Colonic mucosa (tissue), 4 donors: Measurements from ENCODE around the gene SCAF8. TPM values are rescaled to one million over a fixed set of nuclear protein-coding genes. Genes with fewer than 3 reads are reported as not detected.

Source experiments
- DNase-seq: peaks from one replicate; pipeline ENCODE4 v3.0.0-alpha.2; 2020
- H3K27ac ChIP-seq: fragments of 200-600 bp; one replicate; pipeline ENCODE4 v1.8.0; 2021
- H3K27me3 ChIP-seq: fragments of 200-600 bp; one replicate; pipeline ENCODE4 v1.8.0; 2021
- H3K36me3 ChIP-seq: fragments of 200-600 bp; one replicate; pipeline ENCODE4 v1.8.0; 2021
- H3K4me1 ChIP-seq: fragments of 200-600 bp; one replicate; pipeline ENCODE4 v1.8.0; 2021; ENCODE audit warnings: mild to moderate bottlenecking
- H3K4me3 ChIP-seq: fragments of 200-600 bp; one replicate; pipeline ENCODE4 v1.8.0; 2021
- H3K9ac ChIP-seq, 2 donors: one replicate each; pipeline ENCODE4 v1.7.0; 2013; ENCODE audit warnings: control low read depth in 2 of 2, low read depth in 2 of 2, low read length in 2 of 2
- H3K9me3 ChIP-seq: fragments of 200-600 bp; one replicate; pipeline ENCODE4 v1.8.0; 2021
- intact Hi-C: fragments of 100-400 bp; cut with DNase I; formaldehyde crosslinking; loops from one replicate; pipeline ENCODE4 v1.14.1; 2022
- microRNA-seq: library from miRNA; unstranded; fragments of <30 nt; microRNA quantifications from one replicate; pipeline ENCODE4, GENCODE V29; 2019
- total RNA-seq, 2 donors: library from RNA; stranded (reverse); fragmentation: NEBNext Ultra II Directional in 1 of 2; extraction: Animal tissue kit (Norgen Biotek cat#: 25700) in 1 of 2; gene quantifications; one replicate each; pipeline ENCODE4 v1.2.1, GENCODE V29; 2021
- TF ChIP-seq, protein P1 (sequence below): fragments of 200-600 bp; IDR thresholded peaks from one replicate; pipeline ENCODE4 v1.8.0; 2022; ENCODE audit warnings: antibody characterized with exemption, mild to moderate bottlenecking
- donor health status: healthy.
- donor health status: DM: no; HTN: no; CAD: no.
- donor health status: DM: no; HTN: no; CAD: no.

SCAF8 gene
- total RNA-seq, 2 donors from 2014 or later: 30.8 to 35.6 TPM

GRCh38 chr6:154882107-154882506 is 148.9 kb downstream of the SCAF8 start:
- intact Hi-C loops: no loop called here
- no peak overlapping the region for H3K9ac ChIP-seq
- no peaks in the 10 kb centered on the region for H3K36me3 ChIP-seq
- no peak overlapping the region for H3K4me3 ChIP-seq
- TF ChIP-seq, protein P1, sequence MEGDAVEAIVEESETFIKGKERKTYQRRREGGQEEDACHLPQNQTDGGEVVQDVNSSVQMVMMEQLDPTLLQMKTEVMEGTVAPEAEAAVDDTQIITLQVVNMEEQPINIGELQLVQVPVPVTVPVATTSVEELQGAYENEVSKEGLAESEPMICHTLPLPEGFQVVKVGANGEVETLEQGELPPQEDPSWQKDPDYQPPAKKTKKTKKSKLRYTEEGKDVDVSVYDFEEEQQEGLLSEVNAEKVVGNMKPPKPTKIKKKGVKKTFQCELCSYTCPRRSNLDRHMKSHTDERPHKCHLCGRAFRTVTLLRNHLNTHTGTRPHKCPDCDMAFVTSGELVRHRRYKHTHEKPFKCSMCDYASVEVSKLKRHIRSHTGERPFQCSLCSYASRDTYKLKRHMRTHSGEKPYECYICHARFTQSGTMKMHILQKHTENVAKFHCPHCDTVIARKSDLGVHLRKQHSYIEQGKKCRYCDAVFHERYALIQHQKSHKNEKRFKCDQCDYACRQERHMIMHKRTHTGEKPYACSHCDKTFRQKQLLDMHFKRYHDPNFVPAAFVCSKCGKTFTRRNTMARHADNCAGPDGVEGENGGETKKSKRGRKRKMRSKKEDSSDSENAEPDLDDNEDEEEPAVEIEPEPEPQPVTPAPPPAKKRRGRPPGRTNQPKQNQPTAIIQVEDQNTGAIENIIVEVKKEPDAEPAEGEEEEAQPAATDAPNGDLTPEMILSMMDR: no peak
- no peaks in the 10 kb centered on the region for H3K9me3 ChIP-seq
- no peaks in the 10 kb centered on the region for H3K27me3 ChIP-seq
- no peak overlapping the region for H3K27ac ChIP-seq
- no peak for DNase-seq
- H3K4me1 ChIP-seq: no peaks in the 10 kb centered on the region

Small RNA genes lying within 50 kb of the gene (microRNA-seq; reads per million reads assigned to microRNA genes)
- not detected for gene MIR1273C

Other genes starting within 250 kb of the SCAF8 start
- gene CNKSR3, start 222.7 kb upstream of the SCAF8 start, total RNA-seq: 10 to 100 TPM; 13.1 to 31.5 TPM